ENCODE results near the gene RAD51B.

The RAD51B gene

DNA sequence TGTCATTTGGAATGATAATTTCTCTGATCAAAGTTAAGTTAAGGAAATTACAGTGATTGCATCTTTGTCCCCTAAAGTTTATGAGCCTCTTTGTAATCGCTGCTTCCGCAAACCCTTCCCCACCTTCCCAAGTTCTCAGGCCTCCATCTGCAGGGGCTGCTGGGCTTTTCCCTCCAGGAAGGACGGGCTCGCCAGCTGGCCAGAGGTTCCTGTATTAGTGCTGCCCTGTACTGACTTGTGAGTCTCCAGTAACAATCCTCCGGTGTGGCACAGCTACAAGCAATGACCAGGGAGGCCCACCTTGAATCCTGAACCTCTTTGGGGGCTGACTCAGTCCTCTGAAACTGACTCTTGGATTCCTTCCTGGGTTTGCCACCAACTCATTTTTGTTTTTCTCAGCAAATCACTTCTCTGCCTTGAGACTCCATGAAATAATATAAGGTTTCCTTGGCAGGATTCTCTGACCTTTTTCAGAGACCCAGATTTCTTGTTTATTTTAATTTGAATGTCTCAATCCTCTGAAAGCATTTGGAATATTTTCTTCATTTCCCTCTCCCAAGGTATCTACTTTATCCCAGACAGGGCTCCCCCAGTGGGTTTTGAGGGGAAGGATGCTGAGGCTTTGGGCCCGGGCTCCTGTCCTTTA lies 574.7 kb downstream of the RAD51B start:
- no peak overlapping the region for H3K4me3 ChIP-seq (ENCODE audit: control insufficient read depth, low read depth, low read length)
- DNase-seq (ENCODE audit: low read depth), result no peak
- TF ChIP-seq, protein P1, sequence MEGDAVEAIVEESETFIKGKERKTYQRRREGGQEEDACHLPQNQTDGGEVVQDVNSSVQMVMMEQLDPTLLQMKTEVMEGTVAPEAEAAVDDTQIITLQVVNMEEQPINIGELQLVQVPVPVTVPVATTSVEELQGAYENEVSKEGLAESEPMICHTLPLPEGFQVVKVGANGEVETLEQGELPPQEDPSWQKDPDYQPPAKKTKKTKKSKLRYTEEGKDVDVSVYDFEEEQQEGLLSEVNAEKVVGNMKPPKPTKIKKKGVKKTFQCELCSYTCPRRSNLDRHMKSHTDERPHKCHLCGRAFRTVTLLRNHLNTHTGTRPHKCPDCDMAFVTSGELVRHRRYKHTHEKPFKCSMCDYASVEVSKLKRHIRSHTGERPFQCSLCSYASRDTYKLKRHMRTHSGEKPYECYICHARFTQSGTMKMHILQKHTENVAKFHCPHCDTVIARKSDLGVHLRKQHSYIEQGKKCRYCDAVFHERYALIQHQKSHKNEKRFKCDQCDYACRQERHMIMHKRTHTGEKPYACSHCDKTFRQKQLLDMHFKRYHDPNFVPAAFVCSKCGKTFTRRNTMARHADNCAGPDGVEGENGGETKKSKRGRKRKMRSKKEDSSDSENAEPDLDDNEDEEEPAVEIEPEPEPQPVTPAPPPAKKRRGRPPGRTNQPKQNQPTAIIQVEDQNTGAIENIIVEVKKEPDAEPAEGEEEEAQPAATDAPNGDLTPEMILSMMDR (conservative IDR thresholded peaks at IDR 0.05; ENCODE audit: control insufficient read depth, insufficient read depth, low read depth, low read length), result no peak

DNA sequence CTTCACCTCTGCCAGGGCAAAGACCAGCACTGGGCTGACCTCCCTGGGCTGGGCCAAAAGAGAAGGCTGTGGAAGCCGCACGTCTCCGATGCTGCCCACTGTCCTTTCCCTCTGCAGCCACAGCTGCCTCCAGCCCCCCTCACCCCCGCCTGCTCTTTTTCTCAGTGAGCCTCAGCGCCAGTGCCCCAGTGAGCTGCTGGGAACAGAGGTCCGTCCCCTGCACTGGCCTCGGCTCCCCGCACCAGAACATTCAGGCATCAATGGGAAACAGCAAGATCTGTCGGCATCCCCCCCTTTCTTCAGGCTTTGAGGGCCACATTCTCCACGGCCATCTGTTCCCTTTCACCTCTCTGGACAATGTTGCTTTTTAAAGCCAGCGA lies 575.2 kb downstream of the RAD51B start:
- DNase-seq (ENCODE audit: low read depth), result no peak
- H3K4me3 ChIP-seq (ENCODE audit: control insufficient read depth, low read depth, low read length), result no peak overlapping the region
- TF ChIP-seq, protein P1 (conservative IDR thresholded peaks at IDR 0.05; ENCODE audit: control insufficient read depth, insufficient read depth, low read depth, low read length), result no peak

DNA sequence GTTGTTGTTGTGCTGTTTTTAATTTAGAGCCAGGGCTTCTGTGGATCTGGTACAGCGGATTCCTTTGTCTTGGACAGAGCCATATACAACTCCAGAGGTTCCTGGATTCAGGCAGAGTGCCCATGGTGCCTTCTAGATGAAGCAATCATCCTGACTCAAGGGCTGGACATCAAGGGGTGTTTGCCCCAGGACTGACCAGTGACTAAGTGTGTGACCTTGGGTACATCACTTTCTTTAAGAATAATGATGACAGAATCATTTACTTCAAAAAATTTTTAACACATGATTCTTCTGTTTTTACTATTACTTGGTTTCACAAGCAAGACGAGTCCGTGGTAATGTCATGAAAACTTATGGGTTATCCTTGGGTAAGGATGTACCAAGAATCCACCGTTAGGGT lies 576.0 kb downstream of the RAD51B start:
- DNase-seq (ENCODE audit: low read depth), result peak; percentile 98
- TF ChIP-seq, protein P1 (conservative IDR thresholded peaks at IDR 0.05; ENCODE audit: control insufficient read depth, insufficient read depth, low read depth, low read length), result no peak
- H3K4me3 ChIP-seq (ENCODE audit: control insufficient read depth, low read depth, low read length), result no peak overlapping the region

DNA sequence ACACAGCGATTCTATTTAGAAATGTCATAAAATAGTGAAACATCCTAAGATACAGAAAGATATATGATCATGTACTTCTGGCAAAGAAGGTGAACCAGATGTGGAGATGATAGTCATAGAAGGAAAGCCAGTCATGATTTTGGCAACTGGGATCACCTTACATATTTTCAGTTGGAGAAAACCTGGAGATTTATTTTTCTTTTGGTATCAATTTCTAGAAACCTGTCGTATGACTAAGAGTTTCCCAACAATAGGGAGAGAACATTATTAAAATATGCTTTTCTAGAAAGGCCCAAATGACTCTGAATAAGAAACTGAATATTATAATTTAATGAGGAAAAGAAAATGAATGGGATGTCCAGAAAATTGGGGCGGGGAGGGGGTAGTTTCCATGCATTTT lies 576.9 kb downstream of the RAD51B start:
- H3K4me3 ChIP-seq (ENCODE audit: control insufficient read depth, low read depth, low read length), result no peak overlapping the region
- DNase-seq (ENCODE audit: low read depth), result peak; percentile 85
- TF ChIP-seq, protein P1 (conservative IDR thresholded peaks at IDR 0.05; ENCODE audit: control insufficient read depth, insufficient read depth, low read depth, low read length), result no peak

DNA sequence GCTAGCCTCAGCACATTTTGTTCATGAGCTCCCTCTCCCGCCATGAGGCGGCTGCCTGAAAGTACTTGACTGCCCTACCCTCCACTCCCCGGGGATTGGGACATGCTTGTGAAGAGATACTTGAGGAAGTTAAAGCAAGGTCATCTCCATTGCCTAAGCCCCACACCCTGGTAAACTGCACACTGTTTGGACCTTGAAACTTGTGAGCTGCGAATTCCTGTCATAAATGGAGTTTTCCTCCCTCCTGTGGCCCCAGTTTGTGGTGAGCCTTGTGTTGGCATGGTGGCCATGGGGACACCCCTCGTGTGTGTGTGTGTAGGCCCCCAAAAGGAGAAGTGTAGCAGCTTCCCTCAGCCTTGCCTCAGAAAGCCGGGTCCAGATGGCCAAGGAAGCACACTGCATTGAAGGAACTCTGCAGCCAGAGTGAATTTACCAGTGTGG lies 577.8 kb downstream of the RAD51B start:
- TF ChIP-seq, protein P1 (conservative IDR thresholded peaks at IDR 0.05; ENCODE audit: control insufficient read depth, insufficient read depth, low read depth, low read length), result no peak
- DNase-seq (ENCODE audit: low read depth), result no peak
- no peak overlapping the region for H3K4me3 ChIP-seq (ENCODE audit: control insufficient read depth, low read depth, low read length)

DNA sequence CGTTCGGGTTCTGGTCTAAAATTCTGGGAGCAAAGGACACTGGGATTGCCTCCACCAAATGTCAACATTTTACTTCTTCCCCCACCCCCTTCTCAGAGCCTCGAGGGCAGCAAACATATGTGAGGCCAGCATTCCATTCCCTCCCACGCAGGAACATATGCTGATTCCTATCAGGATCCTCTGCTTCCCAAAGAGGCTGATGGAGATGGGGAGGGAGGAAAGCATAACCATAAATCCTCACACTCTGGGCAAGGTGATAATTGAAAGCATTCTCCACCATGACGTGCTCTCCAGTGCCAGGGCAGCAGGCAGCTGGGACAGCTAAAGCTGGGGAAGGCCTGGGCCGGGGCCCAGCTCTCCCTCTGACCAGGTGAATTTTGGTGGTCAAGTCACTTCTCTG lies 578.2 kb downstream of the RAD51B start:
- peak; percentile 83 for DNase-seq (ENCODE audit: low read depth)
- TF ChIP-seq, protein P1 (conservative IDR thresholded peaks at IDR 0.05; ENCODE audit: control insufficient read depth, insufficient read depth, low read depth, low read length), result no peak
- H3K4me3 ChIP-seq (ENCODE audit: control insufficient read depth, low read depth, low read length), result no peak overlapping the region

DNA sequence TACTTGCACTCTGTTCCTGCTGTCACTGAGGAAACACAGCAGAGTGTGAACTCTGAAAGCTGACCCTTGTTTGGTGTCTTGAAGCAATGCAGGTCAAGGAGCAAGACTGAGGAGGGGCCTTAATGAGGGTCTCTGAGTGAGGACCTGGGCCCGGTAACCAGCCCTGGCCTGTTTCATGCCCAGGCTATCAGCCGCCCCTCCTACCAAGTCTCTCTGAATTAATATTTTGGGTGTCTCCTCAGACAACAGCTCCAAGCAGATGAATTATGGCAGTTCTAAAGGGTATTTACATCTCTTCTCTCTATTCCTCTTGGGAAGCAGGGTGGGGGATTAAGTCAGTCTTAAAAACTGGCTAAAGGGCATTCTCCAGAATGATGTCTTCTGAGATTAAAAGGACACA lies 578.8 kb downstream of the RAD51B start:
- TF ChIP-seq, protein P1 (conservative IDR thresholded peaks at IDR 0.05; ENCODE audit: control insufficient read depth, insufficient read depth, low read depth, low read length), result no peak

More for the DNA sequence above, 578.8 kb downstream of the RAD51B start:
- no peak overlapping the region for H3K4me3 ChIP-seq (ENCODE audit: control insufficient read depth, low read depth, low read length)
- no peak for DNase-seq (ENCODE audit: low read depth)

All from fibroblast of mammary gland (primary cell).